Hindlimb muscle (tissue), 1 donor: ENCODE data around the gene GALNTL6. TPM values are rescaled to one million over a fixed set of nuclear protein-coding genes. Genes with fewer than 3 reads are reported as not detected.

ENCODE experiments used
- DNase-seq: peaks from one replicate; pipeline ENCODE4 v3.0.0-alpha.2; 2013
- polyA plus RNA-seq: library from polyadenylated mRNA; unstranded; fragments of 120-200 nt; gene quantifications from one replicate; pipeline ENCODE4 v1.2.1, GENCODE V29; 2013; ENCODE audit not compliant: insufficient read length

GALNTL6 gene
- polyA plus RNA-seq, 1 donor, result 2.9 TPM

GRCh38 chr4:172578712-172579111 is 765.5 kb downstream of the GALNTL6 start:
- DNase-seq, result no peak

- DNase-seq, result no peak
Measured at GRCh38 chr4:172584816-172585215, 771.6 kb downstream of the GALNTL6 start.

GRCh38 chr4:172596206-172596605 is 783.0 kb downstream of the GALNTL6 start:
- DNase-seq, result no peak

GRCh38 chr4:172599554-172599953 is 786.4 kb downstream of the GALNTL6 start:
- DNase-seq, result no peak

- DNase-seq, result no peak
Measured at GRCh38 chr4:172601195-172601594, 788.0 kb downstream of the GALNTL6 start.

GRCh38 chr4:172619218-172619617 is 806.0 kb downstream of the GALNTL6 start:
- DNase-seq, result no peak

GRCh38 chr4:172619798-172620197 is 806.6 kb downstream of the GALNTL6 start:
- no peak for DNase-seq

GRCh38 chr4:172628263-172628662 is 815.1 kb downstream of the GALNTL6 start:
- no peak for DNase-seq

- DNase-seq, result no peak
Measured at GRCh38 chr4:172630280-172630679, 817.1 kb downstream of the GALNTL6 start.

- no peak for DNase-seq
Measured at GRCh38 chr4:172631832-172632231, 818.6 kb downstream of the GALNTL6 start.

- no peak for DNase-seq
Measured at GRCh38 chr4:172648471-172648870, 835.3 kb downstream of the GALNTL6 start.

- DNase-seq, result no peak
Measured at GRCh38 chr4:172649143-172649542, 835.9 kb downstream of the GALNTL6 start.

GRCh38 chr4:172650758-172651530 is 837.7 kb downstream of the GALNTL6 start:
- DNase-seq, result no peak

- DNase-seq, result peak; percentile 3
Measured at GRCh38 chr4:172651961-172652360, 838.8 kb downstream of the GALNTL6 start.

GRCh38 chr4:172652369-172652768 is 839.2 kb downstream of the GALNTL6 start:
- DNase-seq, result no peak

GRCh38 chr4:172653676-172654075 is 840.5 kb downstream of the GALNTL6 start:
- no peak for DNase-seq

GRCh38 chr4:172654457-172654856 is 841.3 kb downstream of the GALNTL6 start:
- no peak for DNase-seq

GRCh38 chr4:172656055-172656454 is 842.9 kb downstream of the GALNTL6 start:
- DNase-seq, result no peak

- DNase-seq, result no peak
Measured at GRCh38 chr4:172657081-172657480, 843.9 kb downstream of the GALNTL6 start.

GRCh38 chr4:172660251-172660650 is 847.0 kb downstream of the GALNTL6 start:
- no peak for DNase-seq

- no peak for DNase-seq
Measured at GRCh38 chr4:172662113-172662512, 848.9 kb downstream of the GALNTL6 start.

- DNase-seq, result no peak
Measured at GRCh38 chr4:172666711-172667368, 853.6 kb downstream of the GALNTL6 start.

GRCh38 chr4:172674811-172675210 is 861.6 kb downstream of the GALNTL6 start:
- no peak for DNase-seq

- DNase-seq, result no peak
Measured at GRCh38 chr4:172675232-172675631, 862.0 kb downstream of the GALNTL6 start.
